ENCODE data around the gene NUP93.

The NUP93 gene

DNA sequence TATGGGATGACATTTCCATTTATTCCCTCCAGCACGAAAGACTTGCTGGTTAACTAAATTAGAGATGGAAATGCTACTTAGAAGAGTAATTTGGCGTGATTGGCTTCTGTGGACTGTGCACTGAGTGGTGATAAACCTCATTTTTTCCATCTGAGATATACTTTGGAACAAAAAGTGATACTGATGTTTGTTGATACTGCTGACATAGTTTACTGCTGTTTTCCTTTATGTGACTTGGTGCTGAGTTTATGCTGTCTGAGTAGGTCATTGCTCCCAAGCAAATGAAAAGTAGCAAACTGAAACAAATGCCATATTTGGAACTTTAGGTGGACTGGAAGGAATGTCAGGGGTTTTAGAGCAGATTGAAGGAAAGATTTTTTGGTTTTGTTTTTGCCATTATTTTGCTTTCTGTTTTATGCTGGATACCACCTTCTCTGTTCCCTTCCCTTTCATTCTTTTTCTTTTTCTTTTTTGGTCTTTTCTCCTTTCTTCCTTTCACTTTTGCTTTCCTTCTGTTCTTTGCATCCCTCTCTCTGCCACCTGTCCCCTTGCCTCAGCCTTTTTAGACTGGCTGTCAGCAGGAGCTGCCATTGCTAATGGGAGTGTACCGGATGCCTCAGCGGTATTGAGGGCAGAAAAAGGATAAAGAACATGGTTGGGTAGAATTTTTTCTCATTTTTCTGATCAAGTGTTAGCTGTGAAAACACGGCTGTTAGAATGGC lies 41.8 kb downstream of the NUP93 start:
- Mint-ChIP-seq H3K36me3 (ENCODE audit: low read depth) (peaks cover 8% of the 10 kb centered on the region), H3K27ac (peak overlapping the region; percentile 4), H3K9me3 (no peaks in the 10 kb centered on the region), H3K27me3 (no peaks in the 10 kb centered on the region), H3K4me3 (no peak overlapping the region), H3K4me1 (peaks cover 22% of the 10 kb centered on the region)
- ATAC-seq (peak; percentile 76), DNase-seq (no peak)

DNA sequence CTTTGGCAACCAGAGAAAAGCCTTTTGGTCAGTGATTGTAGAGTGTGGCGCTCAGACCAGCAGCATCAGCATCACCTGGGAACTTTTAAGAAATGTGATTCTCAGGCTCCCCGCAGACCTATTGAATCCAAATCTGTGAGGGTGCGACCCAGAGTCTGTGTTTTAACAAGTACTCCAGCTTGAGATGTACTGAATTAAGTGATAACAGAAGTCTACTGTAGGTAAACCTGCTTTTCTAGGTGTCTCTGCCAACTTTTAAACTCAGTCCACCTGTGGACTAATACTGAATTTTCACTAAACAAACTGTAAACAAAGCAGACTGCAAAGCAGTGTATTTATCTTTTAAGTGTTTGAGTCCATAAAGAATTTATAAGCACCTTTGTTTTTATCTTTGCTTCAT lies 43.6 kb downstream of the NUP93 start:
- Mint-ChIP-seq H3K36me3 (ENCODE audit: low read depth) (peaks cover 1% of the 10 kb centered on the region), H3K27me3 (no peaks in the 10 kb centered on the region), H3K4me1 (peaks cover 29% of the 10 kb centered on the region), H3K4me3 (no peak overlapping the region), H3K9me3 (no peaks in the 10 kb centered on the region), H3K27ac (no peak overlapping the region)
- ATAC-seq (no peak), DNase-seq (no peak)

DNA sequence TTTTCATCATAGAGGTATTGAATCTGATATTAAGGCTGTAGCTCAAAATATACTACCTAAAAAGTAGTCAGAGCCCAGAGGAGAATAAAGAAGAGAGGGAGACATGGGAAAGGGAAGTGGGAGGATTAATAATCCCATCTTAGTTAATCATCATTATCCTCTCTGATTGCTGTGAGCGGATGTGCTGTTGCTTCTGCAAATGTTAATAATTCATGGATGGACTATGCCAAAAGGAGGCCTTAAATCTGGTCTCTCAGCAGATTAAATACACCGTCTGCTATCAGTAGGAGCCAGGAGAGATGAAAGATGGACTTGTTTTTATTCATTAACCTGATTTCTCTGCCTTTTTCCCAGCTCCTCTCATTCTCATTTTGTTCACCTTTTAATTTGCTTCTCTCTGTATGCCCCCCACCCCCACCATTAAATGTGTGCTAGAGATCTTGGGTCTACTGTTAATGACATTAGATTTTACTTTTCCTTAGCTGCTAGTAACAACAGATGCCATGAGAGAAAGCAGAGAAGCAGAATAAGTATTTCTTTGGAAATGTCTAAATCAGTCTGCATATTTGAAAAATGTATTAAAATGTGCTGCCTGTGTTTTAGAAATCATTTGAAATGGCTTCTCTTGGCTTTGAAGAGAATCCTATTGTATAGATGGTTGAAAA lies 44.2 kb downstream of the NUP93 start:
- Mint-ChIP-seq H3K27me3 (no peaks in the 10 kb centered on the region), H3K4me3 (no peak overlapping the region), H3K4me1 (peaks cover 29% of the 10 kb centered on the region), H3K36me3 (ENCODE audit: low read depth) (peaks cover 1% of the 10 kb centered on the region), H3K9me3 (no peaks in the 10 kb centered on the region), H3K27ac (no peak overlapping the region)
- ATAC-seq, result no peak
- no peak for DNase-seq

DNA sequence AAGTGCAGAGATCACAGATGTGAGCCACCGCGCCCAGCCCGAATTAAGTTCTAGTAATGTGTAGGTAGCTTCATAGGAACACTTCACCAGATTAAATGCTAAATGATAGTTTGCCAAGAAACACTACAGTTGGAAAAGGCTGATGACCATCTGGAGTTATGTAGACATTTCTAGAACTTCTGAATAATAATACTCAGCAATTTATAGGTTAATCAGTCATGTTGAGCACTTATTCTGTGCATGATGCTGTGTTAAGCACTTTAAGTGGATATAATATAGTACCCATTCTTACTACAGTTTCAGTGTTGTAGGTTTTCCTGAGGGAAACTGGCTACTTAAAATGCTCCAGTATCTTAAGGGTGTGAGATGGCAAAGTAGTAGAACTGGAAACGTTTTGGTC lies 45.2 kb downstream of the NUP93 start:
- Mint-ChIP-seq H3K36me3 (ENCODE audit: low read depth) (peaks cover 1% of the 10 kb centered on the region), H3K27ac (no peak overlapping the region), H3K4me1 (peaks cover 34% of the 10 kb centered on the region), H3K4me3 (no peak overlapping the region), H3K9me3 (no peaks in the 10 kb centered on the region), H3K27me3 (no peaks in the 10 kb centered on the region)
- DNase-seq (no peak), ATAC-seq (no peak)

DNA sequence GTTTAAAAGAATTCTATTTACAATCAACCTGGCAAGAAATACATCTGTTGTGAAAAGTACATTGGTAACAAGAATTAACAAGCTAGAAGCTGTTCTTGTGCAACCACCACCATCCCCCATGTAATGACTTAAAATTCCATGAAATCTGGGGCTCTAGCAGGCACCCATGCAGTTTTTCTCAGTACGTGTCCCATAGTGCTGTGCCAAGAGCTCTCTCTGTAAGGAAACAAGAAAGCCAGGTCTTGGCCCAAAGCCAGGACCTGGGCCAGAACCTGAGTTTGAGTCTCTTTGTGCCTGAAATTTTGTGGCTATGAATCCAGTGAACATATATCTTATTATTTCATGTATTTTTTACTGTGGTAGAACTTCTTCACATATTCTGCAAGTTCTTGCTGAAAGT lies 46.6 kb downstream of the NUP93 start:
- DNase-seq (no peak), ATAC-seq (no peak)
- Mint-ChIP-seq H3K4me1 (peaks cover 35% of the 10 kb centered on the region), H3K4me3 (no peak overlapping the region), H3K27ac (no peak overlapping the region), H3K36me3 (ENCODE audit: low read depth) (peaks cover 1% of the 10 kb centered on the region), H3K27me3 (no peaks in the 10 kb centered on the region), H3K9me3 (no peaks in the 10 kb centered on the region)

DNA sequence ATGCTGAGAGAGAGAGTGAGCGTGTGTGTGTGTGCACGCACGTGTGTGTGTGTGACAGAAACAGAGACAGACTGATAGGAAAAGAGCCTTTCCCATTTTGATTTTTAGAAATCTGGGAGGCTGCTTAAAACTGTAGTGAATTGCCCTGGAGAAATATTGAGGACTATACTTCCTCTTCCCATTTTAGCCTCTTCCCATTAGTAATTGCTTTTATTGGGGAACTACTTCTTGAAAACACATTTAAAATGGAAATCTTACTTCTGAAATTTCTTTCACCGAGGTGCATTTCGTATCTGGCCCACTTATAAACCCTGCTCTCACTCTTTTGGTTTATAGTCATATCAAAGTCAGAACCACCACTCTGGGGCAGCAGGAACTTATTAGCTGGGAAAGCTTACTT lies 47.1 kb downstream of the NUP93 start:
- ATAC-seq (no peak), DNase-seq (no peak)
- Mint-ChIP-seq H3K9me3 (no peaks in the 10 kb centered on the region), H3K36me3 (ENCODE audit: low read depth) (peaks cover 1% of the 10 kb centered on the region), H3K27ac (no peak overlapping the region), H3K4me3 (no peak overlapping the region), H3K4me1 (peaks cover 34% of the 10 kb centered on the region), H3K27me3 (no peaks in the 10 kb centered on the region)

DNA sequence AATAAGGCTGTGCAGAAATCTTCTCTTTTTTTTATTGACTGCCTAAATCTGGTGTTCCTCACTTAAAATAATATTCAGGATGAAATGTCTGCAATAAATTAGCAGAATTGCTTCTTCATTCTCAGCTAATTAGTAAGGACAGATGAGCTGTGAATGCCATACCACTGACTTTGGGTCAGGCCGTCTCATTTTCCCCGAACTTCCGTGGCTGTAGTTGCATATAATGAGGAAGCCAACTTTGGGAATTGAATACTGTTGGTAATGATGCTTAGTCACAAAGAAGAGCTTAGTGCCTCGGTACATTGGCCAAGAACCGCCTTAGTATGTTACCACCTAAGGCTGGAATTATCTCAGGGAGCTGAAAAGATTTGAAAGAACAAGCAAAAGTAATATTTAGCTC lies 47.6 kb downstream of the NUP93 start:
- no peaks in the 10 kb centered on the region for H3K9me3 Mint-ChIP-seq
- no peaks in the 10 kb centered on the region for H3K36me3 Mint-ChIP-seq (ENCODE audit: low read depth)
- H3K4me1 Mint-ChIP-seq, result peaks cover 30% of the 10 kb centered on the region
- H3K27me3 Mint-ChIP-seq, result no peaks in the 10 kb centered on the region
- DNase-seq, result no peak
- no peak for ATAC-seq
- H3K4me3 Mint-ChIP-seq, result no peak overlapping the region
- H3K27ac Mint-ChIP-seq, result no peak overlapping the region

DNA sequence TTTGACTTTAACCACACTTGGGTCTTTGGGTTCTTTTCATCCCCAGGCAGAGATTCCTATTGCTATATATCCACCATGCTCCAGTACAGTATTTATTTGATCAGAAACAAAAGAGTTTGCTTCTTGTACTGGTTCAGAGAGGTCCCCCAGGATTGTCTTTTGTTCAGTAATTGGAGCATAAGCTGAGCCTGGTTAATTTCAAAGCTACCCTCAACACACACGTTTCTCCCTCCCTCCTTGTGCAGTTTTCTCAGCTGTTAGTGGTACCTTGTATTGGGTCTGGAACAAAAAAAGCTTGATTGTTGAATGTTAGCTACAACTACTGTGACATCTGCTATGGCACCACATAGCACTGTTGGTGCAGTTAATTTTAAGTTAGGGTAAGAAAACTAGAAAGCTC lies 50.0 kb downstream of the NUP93 start:
- no peaks in the 10 kb centered on the region for H3K9me3 Mint-ChIP-seq
- no peaks in the 10 kb centered on the region for H3K27me3 Mint-ChIP-seq
- DNase-seq (no peak), ATAC-seq (no peak)
- H3K4me3 Mint-ChIP-seq, result no peak overlapping the region
- H3K36me3 Mint-ChIP-seq (ENCODE audit: low read depth), result peaks cover under 1% of the 10 kb centered on the region
- peaks cover 40% of the 10 kb centered on the region for H3K4me1 Mint-ChIP-seq
- no peak overlapping the region for H3K27ac Mint-ChIP-seq

DNA sequence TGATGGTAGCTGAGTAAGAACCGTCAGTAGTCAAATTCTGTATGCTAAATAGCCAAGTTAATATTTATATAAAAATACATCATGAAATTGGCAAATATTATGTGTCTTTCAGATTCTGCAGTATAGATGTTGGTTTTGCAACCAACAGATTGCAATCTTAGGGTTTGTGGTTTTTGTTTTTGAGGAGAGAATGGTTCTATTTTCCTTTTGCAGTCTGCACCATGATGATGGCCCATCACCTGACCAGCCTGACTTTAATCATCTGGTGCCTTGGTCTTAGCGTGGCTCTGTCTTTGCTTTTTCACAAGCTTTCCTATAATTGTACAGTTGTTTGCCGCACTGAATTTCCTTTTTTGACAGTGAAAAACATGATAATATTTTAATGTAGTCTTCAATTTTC lies 50.7 kb downstream of the NUP93 start:
- no peak for ATAC-seq
- H3K4me1 Mint-ChIP-seq, result peaks cover 40% of the 10 kb centered on the region
- H3K27me3 Mint-ChIP-seq, result no peaks in the 10 kb centered on the region

DNA sequence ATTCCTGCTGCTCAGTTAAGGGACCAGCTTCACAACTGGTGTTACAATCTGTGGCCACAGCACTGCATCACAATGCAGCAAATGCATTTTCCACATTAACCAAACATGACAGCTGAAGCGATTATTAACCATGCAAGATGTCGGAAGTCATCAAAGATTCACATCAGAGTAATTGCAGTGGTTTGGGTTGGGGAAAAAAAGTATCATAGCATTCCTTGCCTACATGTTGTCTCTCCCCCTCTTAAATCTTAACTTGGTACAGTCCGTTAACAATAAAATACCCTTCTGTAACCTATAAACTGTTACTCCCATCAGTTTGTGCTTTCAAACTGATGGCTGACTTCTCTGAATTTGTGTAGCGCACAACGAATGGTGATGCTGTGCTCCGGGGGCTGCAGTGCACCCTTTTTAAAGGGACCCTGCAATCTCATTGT lies 51.6 kb downstream of the NUP93 start:
- Mint-ChIP-seq H3K4me3 (no peak overlapping the region), H3K27me3 (no peaks in the 10 kb centered on the region), H3K9me3 (no peaks in the 10 kb centered on the region), H3K27ac (no peak overlapping the region), H3K4me1 (peaks cover 40% of the 10 kb centered on the region), H3K36me3 (ENCODE audit: low read depth) (peaks cover 4% of the 10 kb centered on the region)
- ATAC-seq (no peak), DNase-seq (no peak)

More for the DNA sequence above, 50.7 kb downstream of the NUP93 start:
- Mint-ChIP-seq H3K27ac (no peak overlapping the region), H3K36me3 (ENCODE audit: low read depth) (peaks cover 4% of the 10 kb centered on the region), H3K9me3 (no peaks in the 10 kb centered on the region), H3K4me3 (no peak overlapping the region)
- DNase-seq, result no peak

DNA sequence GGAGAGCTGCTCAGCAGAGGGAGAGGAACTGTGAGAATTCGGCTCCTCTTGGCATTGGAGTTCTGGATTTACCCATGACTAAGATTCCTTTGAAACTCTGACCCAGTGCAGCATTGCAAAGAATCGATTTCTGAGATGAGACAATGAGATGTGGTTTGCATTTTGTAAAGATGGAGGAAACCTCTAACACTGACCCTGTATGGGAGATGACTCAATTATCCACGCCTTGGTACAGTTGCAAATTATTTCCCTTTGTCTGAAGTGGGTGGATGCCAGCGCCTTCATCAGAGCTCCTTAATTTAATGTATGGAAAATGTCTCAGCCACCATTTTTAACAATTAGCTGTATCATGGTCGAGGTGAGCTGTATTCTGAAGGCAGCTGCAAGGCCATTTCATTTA lies 53.4 kb downstream of the NUP93 start:
- DNase-seq (no peak), ATAC-seq (peak; percentile 94)
- no peaks in the 10 kb centered on the region for H3K27me3 Mint-ChIP-seq
- no peaks in the 10 kb centered on the region for H3K9me3 Mint-ChIP-seq
- H3K4me3 Mint-ChIP-seq, result no peak overlapping the region
- no peak overlapping the region for H3K27ac Mint-ChIP-seq
- peaks cover 35% of the 10 kb centered on the region for H3K4me1 Mint-ChIP-seq
- H3K36me3 Mint-ChIP-seq (ENCODE audit: low read depth), result peaks cover 4% of the 10 kb centered on the region

DNA sequence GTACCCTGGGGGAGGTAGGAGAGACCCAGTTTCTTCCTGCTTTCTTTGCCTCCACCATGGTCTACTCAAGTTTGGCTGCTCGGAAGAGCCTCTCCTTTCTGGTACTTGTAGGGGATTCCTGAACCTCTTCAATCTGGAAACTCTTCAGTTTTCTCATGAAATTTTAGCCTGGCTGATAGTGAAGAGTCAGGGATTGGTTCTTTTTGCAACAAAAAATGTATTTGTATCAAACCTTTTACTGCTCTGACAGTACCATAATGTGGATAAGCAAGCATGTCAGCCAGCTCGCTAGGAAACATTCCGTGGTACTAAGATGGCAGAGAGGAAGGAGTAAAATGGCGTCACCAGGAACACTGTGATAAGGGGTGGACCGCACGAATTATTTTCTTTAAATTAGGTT lies 55.4 kb downstream of the NUP93 start:
- Mint-ChIP-seq H3K27ac (no peak overlapping the region), H3K9me3 (no peaks in the 10 kb centered on the region), H3K36me3 (ENCODE audit: low read depth) (peaks cover 4% of the 10 kb centered on the region), H3K27me3 (no peaks in the 10 kb centered on the region), H3K4me1 (peaks cover 26% of the 10 kb centered on the region), H3K4me3 (no peak overlapping the region)
- ATAC-seq (no peak), DNase-seq (no peak)

DNA sequence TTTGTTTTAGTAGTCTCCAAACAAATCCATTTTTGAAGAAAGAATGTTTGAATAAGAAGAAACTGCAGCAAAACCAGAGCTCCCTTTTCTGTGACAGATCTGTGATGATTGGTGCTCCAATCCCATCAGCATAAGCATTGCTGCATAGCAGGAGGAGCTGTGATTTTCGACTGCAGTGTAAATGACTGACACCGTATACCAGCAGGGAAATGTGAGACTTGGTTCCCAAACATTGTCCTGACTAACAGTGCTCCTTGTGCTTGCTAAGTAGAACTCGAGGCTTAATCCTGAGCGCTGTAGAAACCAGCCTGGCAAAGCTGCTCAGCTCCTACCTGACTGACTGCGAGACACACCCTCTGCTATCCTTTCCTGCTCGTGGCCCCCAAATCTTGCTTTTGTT lies 57.2 kb downstream of the NUP93 start:
- no peak for ATAC-seq
- no peak for DNase-seq
- Mint-ChIP-seq H3K36me3 (ENCODE audit: low read depth) (peaks cover 4% of the 10 kb centered on the region), H3K27me3 (no peaks in the 10 kb centered on the region), H3K4me3 (no peak overlapping the region), H3K4me1 (peaks cover 13% of the 10 kb centered on the region), H3K9me3 (no peaks in the 10 kb centered on the region), H3K27ac (no peak overlapping the region)

DNA sequence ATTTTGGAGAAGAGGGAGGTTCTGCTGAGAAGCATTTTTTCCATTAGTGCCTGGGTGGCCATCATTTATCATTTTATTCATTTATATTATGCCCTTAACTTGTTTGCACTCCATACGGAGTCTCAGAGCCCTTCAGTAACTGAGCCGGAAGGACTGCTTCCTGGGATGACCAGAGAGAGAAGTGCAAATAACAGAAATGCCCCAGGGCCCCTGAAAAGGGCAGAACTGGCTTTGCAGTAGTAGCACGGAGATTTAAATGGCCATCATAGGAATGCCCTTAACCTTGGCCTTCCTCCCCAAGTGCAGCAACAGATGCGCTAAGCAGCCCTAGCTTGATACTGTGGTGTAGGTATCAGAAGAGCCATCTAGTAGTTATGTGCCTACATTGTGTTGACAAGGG lies 58.5 kb downstream of the NUP93 start:
- peaks cover 4% of the 10 kb centered on the region for H3K36me3 Mint-ChIP-seq (ENCODE audit: low read depth)
- peaks cover 6% of the 10 kb centered on the region for H3K4me1 Mint-ChIP-seq
- no peaks in the 10 kb centered on the region for H3K9me3 Mint-ChIP-seq
- H3K4me3 Mint-ChIP-seq, result no peak overlapping the region
- ATAC-seq (no peak), DNase-seq (no peak)
- no peak overlapping the region for H3K27ac Mint-ChIP-seq
- H3K27me3 Mint-ChIP-seq, result no peaks in the 10 kb centered on the region

DNA sequence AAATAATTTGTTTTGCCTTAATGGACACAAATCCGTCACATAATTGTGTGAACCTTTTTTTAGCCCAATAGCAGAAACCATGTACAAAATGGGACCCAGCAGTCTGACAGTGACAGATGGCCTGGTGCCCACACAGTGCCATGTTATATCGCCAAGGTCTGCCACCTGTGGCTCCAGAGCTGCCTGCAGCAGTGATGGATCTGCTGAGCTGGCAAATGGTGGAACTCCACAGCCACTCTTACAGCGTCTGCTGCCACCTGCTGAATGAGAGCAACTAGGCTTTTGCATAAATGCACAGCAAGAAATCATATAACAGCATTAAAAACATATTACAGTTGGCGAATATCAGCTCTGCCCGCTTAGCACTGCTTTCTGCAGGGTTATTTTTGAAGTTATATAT lies 59.4 kb downstream of the NUP93 start:
- H3K36me3 Mint-ChIP-seq (ENCODE audit: low read depth), result peaks cover 4% of the 10 kb centered on the region
- no peak overlapping the region for H3K4me3 Mint-ChIP-seq
- no peaks in the 10 kb centered on the region for H3K9me3 Mint-ChIP-seq

More for the DNA sequence above, 59.4 kb downstream of the NUP93 start:
- peak; percentile 6 for DNase-seq
- Mint-ChIP-seq H3K27me3 (no peaks in the 10 kb centered on the region), H3K27ac (no peak overlapping the region), H3K4me1 (peaks cover under 1% of the 10 kb centered on the region)
- no peak for ATAC-seq
